GM12874 (cell line): Measurements from ENCODE around the gene AGTRAP.

Source experiments
- TF ChIP-seq, protein P1 (sequence below): IDR thresholded peaks from 2 replicates; pipeline ENCODE4 v1.5.1; 2011; ENCODE audit warnings: low read depth, mild to moderate bottlenecking, control low read depth, low read length, moderate library complexity; ENCODE audit not compliant: insufficient read depth

The AGTRAP gene

DNA sequence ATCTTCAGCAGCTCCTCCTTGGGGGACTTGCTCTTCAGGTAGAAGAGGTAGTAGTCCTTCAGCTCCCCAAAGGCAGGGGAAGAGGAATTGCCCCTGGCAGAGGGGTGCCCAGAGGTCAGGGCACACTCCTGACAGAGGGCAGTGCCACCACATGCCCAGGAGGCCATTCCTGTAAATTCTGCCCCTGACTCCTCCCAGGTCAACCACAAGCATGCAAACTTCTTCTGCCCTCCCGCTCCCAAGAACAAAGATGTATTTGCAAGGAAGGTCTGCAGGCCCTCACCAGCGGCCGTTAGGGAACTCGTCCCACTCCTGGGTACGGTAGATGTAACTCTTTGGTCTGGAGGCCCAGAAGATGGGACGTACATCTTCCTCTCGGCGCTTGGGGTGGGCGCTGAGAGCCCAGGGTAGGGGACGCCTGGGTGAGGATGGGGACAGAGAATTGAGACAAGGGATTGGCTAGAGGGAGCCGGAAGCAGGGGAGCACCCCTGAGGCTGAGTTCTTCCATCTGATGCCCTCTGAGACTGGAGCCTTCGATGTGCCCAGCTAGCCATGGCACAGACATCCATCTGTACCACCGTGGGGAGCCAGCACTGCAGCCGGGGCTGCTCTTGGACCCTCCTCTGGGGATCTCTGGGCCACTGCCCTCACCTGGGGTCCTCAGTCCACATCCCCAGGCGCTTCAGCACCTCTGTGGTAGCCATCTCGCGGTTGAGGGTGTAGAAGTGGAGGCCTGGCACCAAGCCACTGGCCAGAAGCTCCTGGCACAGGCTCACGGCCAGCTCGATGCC lies 58.7 kb downstream of the AGTRAP start:
- TF ChIP-seq, protein P1, sequence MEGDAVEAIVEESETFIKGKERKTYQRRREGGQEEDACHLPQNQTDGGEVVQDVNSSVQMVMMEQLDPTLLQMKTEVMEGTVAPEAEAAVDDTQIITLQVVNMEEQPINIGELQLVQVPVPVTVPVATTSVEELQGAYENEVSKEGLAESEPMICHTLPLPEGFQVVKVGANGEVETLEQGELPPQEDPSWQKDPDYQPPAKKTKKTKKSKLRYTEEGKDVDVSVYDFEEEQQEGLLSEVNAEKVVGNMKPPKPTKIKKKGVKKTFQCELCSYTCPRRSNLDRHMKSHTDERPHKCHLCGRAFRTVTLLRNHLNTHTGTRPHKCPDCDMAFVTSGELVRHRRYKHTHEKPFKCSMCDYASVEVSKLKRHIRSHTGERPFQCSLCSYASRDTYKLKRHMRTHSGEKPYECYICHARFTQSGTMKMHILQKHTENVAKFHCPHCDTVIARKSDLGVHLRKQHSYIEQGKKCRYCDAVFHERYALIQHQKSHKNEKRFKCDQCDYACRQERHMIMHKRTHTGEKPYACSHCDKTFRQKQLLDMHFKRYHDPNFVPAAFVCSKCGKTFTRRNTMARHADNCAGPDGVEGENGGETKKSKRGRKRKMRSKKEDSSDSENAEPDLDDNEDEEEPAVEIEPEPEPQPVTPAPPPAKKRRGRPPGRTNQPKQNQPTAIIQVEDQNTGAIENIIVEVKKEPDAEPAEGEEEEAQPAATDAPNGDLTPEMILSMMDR = no peak

- TF ChIP-seq, protein P1 = no peak
Measured at GRCh38 chr1:11795238-11795890, 59.4 kb downstream of the AGTRAP start.

- TF ChIP-seq, protein P1 = no peak
Measured at GRCh38 chr1:11796036-11796828, 60.3 kb downstream of the AGTRAP start.

DNA sequence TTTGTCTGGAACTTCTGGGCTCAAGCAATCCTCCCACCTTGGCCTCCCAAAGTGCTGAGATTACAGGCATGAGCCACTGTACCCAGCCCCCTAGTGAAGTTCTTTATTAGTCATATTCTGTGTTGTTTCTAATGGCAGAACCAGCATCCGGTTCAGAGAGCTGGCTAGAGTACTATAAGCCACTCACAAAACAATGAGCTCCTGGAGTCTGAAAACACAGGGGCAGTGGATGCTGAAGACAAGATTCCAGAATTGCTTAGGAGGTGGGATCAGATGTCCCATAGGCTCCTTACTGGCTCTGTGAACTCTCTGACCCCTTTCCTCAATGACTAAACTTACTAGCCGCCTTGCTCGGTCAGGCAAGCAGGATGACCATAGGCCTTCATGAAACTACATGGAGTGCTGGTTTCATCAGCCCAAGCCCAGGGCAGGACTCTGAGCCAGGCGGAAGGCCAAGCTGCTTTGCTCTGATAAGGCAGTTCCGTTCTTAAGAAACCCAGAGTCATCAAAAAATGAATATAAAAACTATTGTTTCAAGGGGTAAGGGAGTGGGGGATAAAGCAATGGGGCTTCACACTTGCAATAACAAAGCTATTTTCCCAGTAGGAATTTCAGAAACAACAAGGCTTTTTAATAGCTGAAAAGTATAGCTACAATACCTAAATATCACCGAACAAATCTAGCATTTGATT lies 61.7 kb downstream of the AGTRAP start:
- TF ChIP-seq, protein P1 = no peak

- TF ChIP-seq, protein P1 = no peak
Measured at GRCh38 chr1:11799099-11799498, 63.2 kb downstream of the AGTRAP start.

GRCh38 chr1:11799896-11800295 lies 64.0 kb downstream of the AGTRAP start:
- TF ChIP-seq, protein P1 = no peak

DNA sequence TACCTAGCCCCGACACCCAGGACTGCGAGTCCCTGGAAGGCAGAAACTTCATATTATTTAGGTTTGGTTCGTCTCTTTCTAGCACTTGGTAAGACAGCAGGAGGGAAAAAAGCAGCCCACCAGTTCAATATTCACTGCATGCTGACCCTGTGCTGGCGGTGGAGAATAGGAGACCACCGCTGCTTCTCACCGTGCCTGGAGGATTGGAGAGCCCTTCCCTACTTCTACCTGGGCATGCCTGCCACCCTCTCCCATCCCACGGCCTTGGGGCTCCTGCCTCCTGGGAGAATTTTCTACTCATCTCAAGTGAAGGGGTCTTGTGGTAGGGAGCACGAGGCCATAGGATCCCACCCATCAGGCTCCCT lies 64.4 kb downstream of the AGTRAP start:
- TF ChIP-seq, protein P1 = no peak
